Umbilical cord (tissue), 2 donors: ENCODE data around the gene PRPF40B. TPM values are rescaled to one million over a fixed set of nuclear protein-coding genes. Genes with fewer than 3 reads are reported as not detected.

Experiments used
- DNase-seq: peaks from one replicate; pipeline ENCODE4 v3.0.0-alpha.2; 2015; ENCODE audit warnings: low spot score
- total RNA-seq: library from RNA; depleted of rRNA; stranded (reverse); fragments of >200 nt; gene quantifications from one replicate; pipeline ENCODE4 v1.2.3, GENCODE V29; 2014; ENCODE audit warnings: low replicate concordance; ENCODE audit not compliant: insufficient read depth

The PRPF40B gene
- total RNA-seq, 1 donor from 2014 or later = 19.5 TPM

- DNase-seq = no peak
These were observed 12.3 kb downstream of the PRPF40B start for GRCh38 chr12:49635656-49636055.

- DNase-seq = no peak
These were observed 13.2 kb downstream of the PRPF40B start for GRCh38 chr12:49636574-49636973.

GRCh38 chr12:49636979-49637755 is 13.8 kb downstream of the PRPF40B start:
- peak; percentile 81 for DNase-seq

GRCh38 chr12:49641748-49642369 is 18.5 kb downstream of the PRPF40B start:
- no peak for DNase-seq

- no peak for DNase-seq
These were observed 19.0 kb downstream of the PRPF40B start for GRCh38 chr12:49642370-49642802.

- DNase-seq = no peak
These were observed 19.8 kb downstream of the PRPF40B start for GRCh38 chr12:49643135-49643534.

- DNase-seq = no peak
These were observed 20.7 kb downstream of the PRPF40B start for GRCh38 chr12:49643961-49644619.

- DNase-seq = peak; percentile 80
These were observed 21.2 kb downstream of the PRPF40B start for GRCh38 chr12:49644620-49644994.

GRCh38 chr12:49645146-49646039 is 22.0 kb downstream of the PRPF40B start:
- DNase-seq = no peak

- DNase-seq = no peak
These were observed 23.0 kb downstream of the PRPF40B start for GRCh38 chr12:49646331-49646830.

- DNase-seq = no peak
These were observed 23.7 kb downstream of the PRPF40B start for GRCh38 chr12:49646871-49647654.

- DNase-seq = no peak
These were observed 24.7 kb downstream of the PRPF40B start for GRCh38 chr12:49647827-49648711.

- no peak for DNase-seq
These were observed 25.3 kb downstream of the PRPF40B start for GRCh38 chr12:49648712-49649003.

GRCh38 chr12:49649445-49649844 is 26.1 kb downstream of the PRPF40B start:
- no peak for DNase-seq

- DNase-seq = no peak
These were observed 26.5 kb downstream of the PRPF40B start for GRCh38 chr12:49649892-49650291.

- no peak for DNase-seq
These were observed 28.5 kb downstream of the PRPF40B start for GRCh38 chr12:49651855-49652254.

GRCh38 chr12:49652921-49653520 is 29.7 kb downstream of the PRPF40B start:
- no peak for DNase-seq

- no peak for DNase-seq
These were observed 31.4 kb downstream of the PRPF40B start for GRCh38 chr12:49654715-49655114.

- no peak for DNase-seq
These were observed 32.4 kb downstream of the PRPF40B start for GRCh38 chr12:49655595-49656236.
